OCI-LY7 (cell line): ENCODE results near the gene FGFR4. TPM values are rescaled to one million over a fixed set of nuclear protein-coding genes. Genes with fewer than 3 reads are reported as not detected.

Experiments used
- BruUV-seq: library from RNA; stranded (reverse); fragments of 400-500 nt; replicated peaks from 2 replicates; lab custom pipeline; 2021; lab: Mats Ljungman, UMichigan
- CTCF ChIA-PET: fragments of 300-600 bp; sonication (Branson Sonifier 250); formaldehyde crosslinking; loops from one replicate; lab custom pipeline; 2022; ENCODE audit warnings: antibody characterized with exemption; ENCODE audit not compliant: unreplicated experiment; lab: Charles Lee
- POLR2A ChIA-PET: fragments of 300-600 bp; sonication (Branson Sonifier 250); formaldehyde crosslinking; loops from one replicate; lab custom pipeline; 2022; ENCODE audit warnings: antibody characterized with exemption; lab: Charles Lee
- DNase-seq: peaks from one replicate; pipeline ENCODE4 v3.0.0-alpha.2; 2015; ENCODE audit warnings: low spot score
- H2AFZ ChIP-seq: fragments of 200-600 bp; sonication (generic), shearing (Covaris generic); 2 replicates; pipeline ENCODE4 v1.6.1; 2014; ENCODE audit warnings: mild to moderate bottlenecking, antibody characterized with exemption, low read length, moderate library complexity
- H3K27ac ChIP-seq: fragments of 200-600 bp; sonication (generic); 2 replicates; pipeline ENCODE4 v1.5.1; 2014; ENCODE audit warnings: mixed run types, low read depth, mild to moderate bottlenecking, moderate library complexity, low read length, inconsistent platforms; ENCODE audit not compliant: poor library complexity, severe bottlenecking
- H3K36me3 ChIP-seq: fragments of 200-600 bp; sonication (generic); 2 replicates; pipeline ENCODE4 v1.6.1; 2014; ENCODE audit warnings: mild to moderate bottlenecking, antibody characterized with exemption, low read length, moderate library complexity, mixed read lengths; ENCODE audit not compliant: insufficient read depth
- H3K4me1 ChIP-seq: fragments of 200-600 bp; sonication (generic); 2 replicates; pipeline ENCODE4 v1.5.1; 2014; ENCODE audit warnings: mild to moderate bottlenecking, low read length; ENCODE audit not compliant: insufficient read depth, poor library complexity, severe bottlenecking
- H3K4me2 ChIP-seq: fragments of 200-600 bp; sonication (generic); 2 replicates; pipeline ENCODE4 v1.6.1; 2014; ENCODE audit warnings: mild to moderate bottlenecking, low read length
- H3K4me3 ChIP-seq: fragments of 200-600 bp; sonication (generic); 2 replicates; pipeline ENCODE4 v1.5.1; 2014; ENCODE audit warnings: mild to moderate bottlenecking, low read depth, low read length; ENCODE audit not compliant: poor library complexity, severe bottlenecking
- H3K79me2 ChIP-seq: fragments of 200-600 bp; sonication (generic); 2 replicates; pipeline ENCODE4 v1.6.1; 2016; ENCODE audit warnings: low read depth, mild to moderate bottlenecking, low read length, moderate library complexity, mixed read lengths; ENCODE audit not compliant: insufficient read depth
- H3K9me2 ChIP-seq: fragments of 200-600 bp; sonication (generic); 2 replicates; pipeline ENCODE4 v1.6.1; 2016; ENCODE audit warnings: mild to moderate bottlenecking, low read length, mixed read lengths; ENCODE audit not compliant: insufficient read depth
- H3K9me3 ChIP-seq: fragments of 200-600 bp; sonication (generic); 2 replicates; pipeline ENCODE4 v1.6.1; 2014; ENCODE audit warnings: mild to moderate bottlenecking, mixed run types, low read length, mixed read lengths
- H4K20me1 ChIP-seq: fragments of 200-600 bp; sonication (generic); 2 replicates; pipeline ENCODE4 v1.6.1; 2014; ENCODE audit warnings: mild to moderate bottlenecking, antibody characterized with exemption, low read length, moderate library complexity, mixed read lengths; ENCODE audit not compliant: insufficient read depth
- EZH2phosphoT487 ChIP-seq: fragments of 200-600 bp; sonication (generic); IDR thresholded peaks from 2 replicates; pipeline ENCODE4 v1.6.1; 2018; ENCODE audit warnings: low read depth, borderline replicate concordance, mild to moderate bottlenecking, mixed run types, antibody characterized with exemption, low read length, moderate library complexity, mixed read lengths
- intact Hi-C: fragments of 100-400 bp; cut with micrococcal nuclease; formaldehyde crosslinking; loops from one replicate; pipeline ENCODE4 v1.10.0; 2022; ENCODE audit not compliant: unreplicated experiment
- total RNA-seq, 2 experiments: library from RNA; depleted of rRNA in 1 of 2; stranded (reverse); fragments of >200 nt in 1 of 2; shearing (Covaris generic) in 1 of 2; gene quantifications; 2 replicates each; pipeline ENCODE4 v1.2.3, GENCODE V29; 2014 to 2022
- TF ChIP-seq, protein P1 (sequence below): fragments of 200-600 bp; sonication (generic); conservative IDR thresholded peaks from 2 replicates; pipeline ENCODE4 v1.5.1; 2014; ENCODE audit warnings: mild to moderate bottlenecking, antibody characterized with exemption, low read length, moderate library complexity, mixed read lengths

FGFR4 gene
- total RNA-seq, 2 experiments from 2014 or later, result 1.2 to 4.5 TPM

- no TSS peak for BruUV-seq
- peak; percentile 86 for DNase-seq
- peaks cover 7% of the 10 kb centered on the region; the same call in 1 of the 2 replicates for H3K9me3 ChIP-seq
- H3K4me3 ChIP-seq, result peak within 1 kb of the TSS; percentile 86
- H3K4me1 ChIP-seq, result peaks cover 54% of the 10 kb centered on the region
- CTCF ChIA-PET, result interaction anchor here (1.1 kb wide), 1 partner anchor 21 kb away, joined by 3 read pairs; no protein-coding TSS in a partner anchor
- no peaks in the 10 kb centered on the region for H3K9me2 ChIP-seq
- TF ChIP-seq, protein P1, sequence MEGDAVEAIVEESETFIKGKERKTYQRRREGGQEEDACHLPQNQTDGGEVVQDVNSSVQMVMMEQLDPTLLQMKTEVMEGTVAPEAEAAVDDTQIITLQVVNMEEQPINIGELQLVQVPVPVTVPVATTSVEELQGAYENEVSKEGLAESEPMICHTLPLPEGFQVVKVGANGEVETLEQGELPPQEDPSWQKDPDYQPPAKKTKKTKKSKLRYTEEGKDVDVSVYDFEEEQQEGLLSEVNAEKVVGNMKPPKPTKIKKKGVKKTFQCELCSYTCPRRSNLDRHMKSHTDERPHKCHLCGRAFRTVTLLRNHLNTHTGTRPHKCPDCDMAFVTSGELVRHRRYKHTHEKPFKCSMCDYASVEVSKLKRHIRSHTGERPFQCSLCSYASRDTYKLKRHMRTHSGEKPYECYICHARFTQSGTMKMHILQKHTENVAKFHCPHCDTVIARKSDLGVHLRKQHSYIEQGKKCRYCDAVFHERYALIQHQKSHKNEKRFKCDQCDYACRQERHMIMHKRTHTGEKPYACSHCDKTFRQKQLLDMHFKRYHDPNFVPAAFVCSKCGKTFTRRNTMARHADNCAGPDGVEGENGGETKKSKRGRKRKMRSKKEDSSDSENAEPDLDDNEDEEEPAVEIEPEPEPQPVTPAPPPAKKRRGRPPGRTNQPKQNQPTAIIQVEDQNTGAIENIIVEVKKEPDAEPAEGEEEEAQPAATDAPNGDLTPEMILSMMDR, result no peak
- no peak for TF ChIP-seq EZH2phosphoT487
- peaks cover 39% of the 10 kb centered on the region for H3K79me2 ChIP-seq
- peak within 1 kb of the TSS; percentile 99 for H3K4me2 ChIP-seq
- POLR2A ChIA-PET, result interaction anchor here (0.7 to 1.4 kb wide), 2 partner anchors 9 to 982 kb away, joined by 3 to 7 read pairs; no protein-coding TSS in a partner anchor
- intact Hi-C loops, result no loop called here
- no peaks in the 10 kb centered on the region for H4K20me1 ChIP-seq
- peak within 1 kb of the TSS; percentile 55 for H3K27ac ChIP-seq
- H2AFZ ChIP-seq, result peak within 1 kb of the TSS; percentile 69
- H3K36me3 ChIP-seq, result peaks cover 34% of the 10 kb centered on the region
Observed at GRCh38 chr5:177133096-177133852, 46.6 kb downstream of the FGFR4 start, which contains the start of gene NSD1. Gene NSD1 (plus strand): TSS chr5:177133773. CDS start chr5:177135104, 1,331 bp downstream.

DNA sequence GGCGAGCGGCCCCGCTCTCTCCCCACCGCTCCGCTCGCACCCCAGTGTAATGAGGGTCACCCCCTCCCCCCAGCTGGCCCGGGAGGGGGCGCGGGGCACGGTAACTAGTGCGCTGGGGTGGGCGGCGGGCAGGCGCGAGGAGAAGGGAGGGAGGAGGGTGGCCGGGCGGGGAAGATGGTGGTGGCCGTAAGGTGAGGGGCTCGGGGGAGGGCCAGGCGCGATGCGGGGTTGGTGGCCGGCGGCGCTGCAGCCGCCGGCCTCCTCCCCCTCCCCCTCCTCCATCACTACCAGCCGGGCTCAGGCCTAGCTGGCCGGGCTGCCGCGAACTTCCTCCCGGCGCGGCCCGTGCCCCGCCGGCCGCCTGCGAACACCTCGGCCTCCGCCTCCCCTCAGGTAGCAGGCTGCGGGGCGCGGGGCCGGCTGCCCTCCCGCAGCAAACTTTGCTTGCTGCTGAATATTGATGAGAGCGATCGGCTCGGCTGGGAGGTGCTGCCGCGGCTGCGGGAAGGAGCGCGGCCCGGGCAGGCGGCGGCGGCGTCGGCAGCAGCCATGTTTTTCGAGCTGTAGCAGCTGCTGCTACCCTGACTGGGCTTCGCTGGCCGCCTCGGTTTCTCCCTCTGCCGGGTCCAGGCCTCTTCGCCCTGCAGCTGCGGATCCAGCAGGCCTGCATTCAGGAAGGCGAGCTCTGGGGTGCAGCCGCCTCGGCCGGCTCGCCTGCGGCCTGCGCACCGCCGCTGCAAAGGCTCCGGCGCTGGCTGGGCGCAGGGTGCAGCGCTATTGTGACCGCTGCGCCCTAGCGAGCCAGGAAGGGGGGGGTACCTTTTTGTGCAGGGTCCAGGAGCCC is 47.4 kb downstream of the FGFR4 start:
- Histone ChIP-seq H2AFZ (peak overlapping the region; percentile 12; the same call in 1 of the 2 replicates), H3K4me3 (peak overlapping the region; percentile 86)
- intact Hi-C loops, result loop anchor here (2.0 kb wide), 1 partner anchor 43 kb away; no protein-coding TSS in a partner anchor

More for the DNA sequence above, 47.4 kb downstream of the FGFR4 start:
- no peaks in the 10 kb centered on the region for H4K20me1 ChIP-seq
- H3K79me2 ChIP-seq, result peaks cover 45% of the 10 kb centered on the region
- POLR2A ChIA-PET, result interaction anchor here (0.7 to 1.4 kb wide), 4 partner anchors 8 to 982 kb away, joined by 3 to 7 read pairs (median 3); no protein-coding TSS in a partner anchor
- peak; percentile 68 for DNase-seq
- H3K4me2 ChIP-seq, result peak overlapping the region; percentile 99
- peaks cover 7% of the 10 kb centered on the region; the same call in 1 of the 2 replicates for H3K9me3 ChIP-seq
- H3K4me1 ChIP-seq, result peaks cover 46% of the 10 kb centered on the region
- H3K36me3 ChIP-seq, result peaks cover 37% of the 10 kb centered on the region
- no peak for TF ChIP-seq EZH2phosphoT487
- TF ChIP-seq, protein P1, result no peak
- no TSS peak for BruUV-seq
- H3K9me2 ChIP-seq, result no peaks in the 10 kb centered on the region
- CTCF ChIA-PET, result no interaction called here
- peak overlapping the region; percentile 55 for H3K27ac ChIP-seq
